Activated T-cell treated with anti-CD3 and anti-CD28 coated beads, Interleukin-2, amount 50 U/mL, for 1 hour (primary cell): ENCODE data around the gene DDX11.
"Not testable (repeated sequence)": the region's sequence is repeated elsewhere in the genome, so short reads cannot be mapped to it uniquely, and the experiment has no call there.

Source experiments
- DNase-seq: peaks from one replicate; pipeline ENCODE4 v3.0.0-alpha.2; 2020

The DDX11 gene

GRCh38 chr12:31100503-31101208 lies 27.0 kb downstream of the DDX11 start:
- not testable (repeated sequence) for DNase-seq

- not testable (repeated sequence) for DNase-seq
Measured at GRCh38 chr12:31102125-31102524, 28.5 kb downstream of the DDX11 start.

GRCh38 chr12:31102596-31102995 lies 28.9 kb downstream of the DDX11 start:
- DNase-seq: not testable (repeated sequence)

DNA sequence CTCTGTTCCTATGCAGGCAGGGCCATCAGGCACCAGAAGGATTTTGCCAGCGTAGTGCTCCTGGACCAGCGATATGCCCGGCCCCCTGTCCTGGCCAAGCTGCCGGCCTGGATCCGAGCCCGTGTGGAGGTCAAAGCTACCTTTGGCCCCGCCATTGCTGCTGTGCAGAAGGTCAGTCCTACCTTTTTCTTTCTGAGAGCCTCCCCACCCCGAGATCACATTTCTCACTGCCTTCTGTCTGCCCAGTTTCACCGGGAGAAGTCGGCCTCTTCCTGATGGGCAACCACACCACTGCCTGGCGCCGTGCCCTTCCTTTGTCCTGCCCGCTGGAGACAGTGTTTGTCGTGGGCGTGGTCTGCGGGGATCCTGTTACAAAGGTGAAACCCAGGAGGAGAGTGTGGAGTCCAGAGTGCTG lies 29.9 kb downstream of the DDX11 start:
- not testable (repeated sequence) for DNase-seq

GRCh38 chr12:31104220-31104619 lies 30.6 kb downstream of the DDX11 start:
- not testable (repeated sequence) for DNase-seq

GRCh38 chr12:31104773-31105172 lies 31.1 kb downstream of the DDX11 start:
- not testable (repeated sequence) for DNase-seq

- no peak for DNase-seq
Measured at GRCh38 chr12:31105668-31106067, 32.0 kb downstream of the DDX11 start.

- no peak for DNase-seq
Measured at GRCh38 chr12:31106101-31106803, 32.6 kb downstream of the DDX11 start.

- DNase-seq: not testable (repeated sequence)
Measured at GRCh38 chr12:31109773-31110172, 36.1 kb downstream of the DDX11 start.

- not testable (repeated sequence) for DNase-seq
Measured at GRCh38 chr12:31110263-31110662, 36.6 kb downstream of the DDX11 start.

DNA sequence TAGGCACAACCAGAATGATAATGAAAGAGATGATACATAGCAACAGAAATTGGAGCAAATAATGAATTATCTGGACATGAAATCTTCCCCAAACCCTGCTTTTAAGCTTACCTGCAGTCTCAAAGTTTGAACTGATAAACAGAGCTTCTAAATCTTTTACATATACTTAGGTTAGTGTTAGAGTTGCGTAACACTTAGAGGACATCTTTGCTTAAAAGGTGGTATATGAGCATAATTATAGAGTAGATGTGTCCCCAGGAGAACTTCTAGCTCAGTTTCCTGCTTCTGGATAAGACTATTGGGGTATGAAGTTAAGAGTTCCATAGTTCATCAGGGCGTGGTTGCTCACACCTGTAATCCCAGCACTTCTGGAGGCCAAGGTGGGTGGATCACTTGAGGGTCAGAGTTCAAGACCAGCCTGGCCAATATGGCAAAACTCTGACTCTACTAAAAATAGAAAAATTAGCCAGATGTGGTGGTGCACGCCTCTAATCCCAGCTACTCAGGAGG lies 41.5 kb downstream of the DDX11 start:
- not testable (repeated sequence) for DNase-seq

GRCh38 chr12:31116846-31117202 lies 43.2 kb downstream of the DDX11 start:
- DNase-seq: not testable (repeated sequence)

DNA sequence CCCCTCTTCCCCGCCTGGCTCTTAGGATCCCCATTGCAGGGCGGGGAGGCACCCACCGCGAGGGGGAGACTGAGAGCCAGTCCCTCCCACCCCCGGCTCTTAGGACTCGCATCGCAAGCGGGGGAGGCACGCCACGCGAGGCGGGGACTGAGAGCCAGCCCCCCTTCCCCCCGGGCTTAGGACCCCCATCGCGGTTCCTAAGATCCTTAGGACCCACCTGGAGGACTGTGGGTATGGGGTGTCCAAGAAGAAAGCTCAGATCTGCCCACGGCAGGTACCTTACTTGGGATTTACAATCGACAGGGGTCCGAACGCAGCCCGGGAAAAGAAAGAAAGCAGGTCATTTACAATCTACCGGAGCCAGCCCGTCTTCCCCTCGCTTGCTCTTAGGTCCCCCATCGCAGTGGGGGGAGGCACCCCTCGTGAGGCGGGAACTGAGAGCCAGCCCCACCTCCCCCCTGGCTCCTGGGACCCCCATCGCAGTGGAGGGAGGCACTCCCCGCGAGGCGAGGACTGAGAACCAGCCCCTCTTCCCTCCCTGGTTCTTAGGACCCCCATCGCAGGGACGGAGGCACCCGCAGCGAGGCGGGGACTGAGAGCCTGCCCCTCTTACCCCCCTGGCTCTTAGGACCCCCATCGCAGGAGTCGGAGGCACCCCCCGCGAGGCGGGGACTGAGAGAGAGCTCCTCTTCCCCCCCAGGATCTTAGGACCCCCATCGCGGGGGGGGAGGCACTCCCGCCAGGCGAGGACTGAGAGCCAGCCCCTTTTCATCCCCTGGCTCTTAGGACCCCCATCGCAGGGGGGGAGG lies 43.7 kb downstream of the DDX11 start:
- peak; percentile 77 for DNase-seq

- peak; percentile 56 for DNase-seq
Measured at GRCh38 chr12:31118347-31119191, 44.9 kb downstream of the DDX11 start.

- DNase-seq: no peak
Measured at GRCh38 chr12:31119192-31119802, 45.6 kb downstream of the DDX11 start.

DNA sequence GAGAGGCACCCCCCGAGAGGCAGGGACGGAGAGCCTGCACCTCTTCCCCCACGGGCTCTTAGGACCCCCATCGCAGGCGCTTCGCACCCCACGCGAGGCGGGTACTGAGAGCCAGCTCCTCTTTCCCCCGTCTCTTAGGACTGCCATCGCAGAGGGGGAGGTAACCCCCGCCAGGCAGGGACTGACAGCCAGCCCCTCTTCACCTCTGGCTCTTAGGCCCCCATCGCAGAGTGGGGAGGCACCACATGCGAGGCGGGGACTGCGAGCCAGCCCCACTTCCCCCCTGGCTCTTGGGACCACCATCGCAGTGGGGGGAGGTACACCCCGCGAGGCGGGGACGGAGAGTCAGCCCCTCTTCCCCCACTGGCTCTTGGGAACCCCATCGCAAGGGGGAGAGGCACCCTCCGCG lies 46.1 kb downstream of the DDX11 start:
- DNase-seq: peak; percentile 31

DNA sequence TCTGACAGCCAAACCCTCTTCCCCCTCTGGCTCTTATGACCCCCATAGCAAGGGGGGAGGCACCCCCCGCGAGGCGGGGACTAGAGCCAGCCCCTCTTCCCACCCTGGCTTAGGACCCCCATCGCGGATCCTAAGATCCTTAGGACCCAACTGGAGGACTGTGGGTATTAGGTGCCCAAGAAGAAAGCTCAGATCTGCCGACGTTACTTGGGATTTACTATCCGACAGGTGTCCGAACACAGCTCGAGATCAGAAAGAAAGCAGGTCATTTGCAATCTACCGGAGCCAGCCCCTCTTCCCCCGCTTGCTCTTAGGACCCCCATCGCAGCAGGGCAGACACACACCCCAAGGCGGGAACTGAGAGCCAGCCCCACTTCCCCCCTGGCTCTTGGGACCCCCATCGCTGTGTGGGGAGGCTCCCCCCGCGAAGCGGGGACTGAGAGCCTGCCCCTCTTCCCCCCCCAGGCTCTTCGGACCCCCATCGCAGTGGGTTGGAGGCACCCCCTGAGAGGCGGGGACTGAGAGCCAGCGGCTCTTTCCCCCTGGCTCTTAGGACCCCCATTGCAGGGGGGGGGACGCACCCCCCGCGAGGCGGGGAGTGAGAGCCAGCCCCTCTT lies 46.8 kb downstream of the DDX11 start:
- DNase-seq: no peak

DNA sequence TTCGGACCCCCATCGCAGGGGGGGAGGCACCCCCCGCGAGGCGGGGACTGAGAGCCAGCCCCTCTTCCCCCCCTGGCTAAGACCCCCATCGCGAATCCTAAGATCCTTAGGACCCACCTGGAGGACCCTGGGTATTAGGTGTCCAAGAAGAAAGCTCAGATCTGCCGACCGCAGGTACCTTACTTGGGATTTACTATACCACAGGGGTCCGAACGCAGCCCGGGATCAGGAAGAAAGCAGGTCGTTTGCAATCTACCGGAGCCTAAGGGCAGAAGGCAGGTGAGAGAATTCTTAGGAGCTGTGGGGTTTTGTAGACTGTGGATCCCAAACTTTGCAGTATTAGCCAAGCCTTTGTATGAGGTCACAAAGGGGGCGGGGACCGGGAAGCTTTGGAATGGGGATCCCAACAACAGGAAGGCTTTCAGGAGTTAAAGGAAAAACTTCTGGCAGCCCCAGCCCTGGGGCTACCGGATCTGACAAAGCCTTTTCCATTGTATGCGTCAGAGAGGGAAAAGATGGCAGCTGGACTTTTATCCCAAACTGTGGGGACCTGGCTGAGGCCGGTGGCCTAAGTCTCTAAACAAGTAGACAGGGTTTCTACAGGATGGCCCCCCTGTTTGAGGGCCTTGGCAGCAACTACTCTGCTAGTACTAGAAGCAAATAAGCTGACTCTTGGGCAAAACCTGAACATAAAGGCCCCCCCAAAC lies 47.5 kb downstream of the DDX11 start:
- not testable (repeated sequence) for DNase-seq

- no peak for DNase-seq
Measured at GRCh38 chr12:31122481-31122880, 48.8 kb downstream of the DDX11 start.

DNA sequence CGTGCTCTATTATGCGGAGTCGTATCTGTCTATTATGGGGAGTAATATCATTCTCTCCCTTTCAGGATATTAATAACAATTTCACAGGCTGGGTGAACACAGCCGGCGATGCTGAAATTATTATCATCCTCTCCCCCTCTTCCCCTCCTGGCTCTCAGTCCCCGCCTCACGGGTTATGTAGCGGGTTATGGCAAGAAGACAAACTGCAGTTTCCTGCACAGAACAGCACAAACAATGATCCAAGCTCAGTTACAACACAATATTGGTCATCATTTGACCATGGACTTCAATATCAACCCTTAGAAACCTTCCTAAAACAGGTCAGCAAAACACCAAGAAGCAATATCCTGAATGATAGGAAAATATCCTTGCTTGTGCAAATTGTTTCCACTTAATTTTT lies 50.5 kb downstream of the DDX11 start:
- DNase-seq: not testable (repeated sequence)

GRCh38 chr12:31125171-31125570 lies 51.5 kb downstream of the DDX11 start:
- DNase-seq: not testable (repeated sequence)
